PFSK-1 (cell line): Measurements from ENCODE around the gene ATP10A.

Experiments used
- POLR2AphosphoS5 ChIP-seq: IDR thresholded peaks from 2 replicates; pipeline ENCODE4 v1.6.1; 2012; ENCODE audit warnings: low read depth, mild to moderate bottlenecking, control low read depth, low read length, moderate library complexity
- SIN3A ChIP-seq: IDR thresholded peaks from 2 replicates; pipeline ENCODE4 v1.6.1; 2012; ENCODE audit warnings: mild to moderate bottlenecking, low read length, moderate library complexity, borderline replicate concordance; ENCODE audit not compliant: insufficient read depth
- TAF1 ChIP-seq: IDR thresholded peaks from 2 replicates; pipeline ENCODE4 v1.6.1; 2012; ENCODE audit warnings: low read length, control low read depth, borderline replicate concordance; ENCODE audit not compliant: insufficient read depth

GRCh38 chr15:25742041-25742730 lies 120.9 kb downstream of the ATP10A start:
- TF ChIP-seq SIN3A (no peak), POLR2AphosphoS5 (no peak), TAF1 (no peak)
